HCT116 (cell line): ENCODE measurements around the gene HNRNPA1. TPM values are rescaled to one million over a fixed set of nuclear protein-coding genes. Genes with fewer than 3 reads are reported as not detected.

Source experiments
- ATAC-seq: fragments of 200-7000 bp; cut with Tn5 transposase; 2 replicates; pipeline ENCODE4 v1.9.1; 2020; ENCODE audit warnings: mild to moderate bottlenecking, moderate library complexity
- BruUV-seq: library from RNA; stranded (reverse); fragments of 400-500 nt; replicated peaks from 2 replicates; lab custom pipeline; 2021; lab: Mats Ljungman, UMichigan
- CTCF ChIA-PET: fragments of 300-600 bp; sonication (Branson Sonifier 250); formaldehyde crosslinking; loops from one replicate; lab custom pipeline; 2021; ENCODE audit warnings: antibody characterized with exemption; lab: Charles Lee
- POLR2A ChIA-PET: fragments of 300-600, 350-600 bp; sonication (Branson Sonifier 250); formaldehyde crosslinking; loops from one replicate; lab custom pipeline; 2021; ENCODE audit warnings: antibody characterized with exemption; lab: Charles Lee
- RAD21 ChIA-PET, 2 experiments: fragments of 300-600 bp; sonication (Branson Sonifier 250); formaldehyde crosslinking; loops; one replicate each; lab custom pipeline; 2023; ENCODE audit warnings: low total read pairs in 2 of 2; ENCODE audit not compliant: uncharacterized antibody in 2 of 2, unreplicated experiment in 2 of 2, low non-redundant PET in 1 of 2; lab: Charles Lee
- DNase-seq: peaks from one replicate; pipeline ENCODE4 v3.0.0-alpha.2; 2010; ENCODE audit warnings: low read depth, low spot score
- H2AFZ ChIP-seq: fragments of 200-600 bp; shearing (Covaris generic), sonication (generic); 2 replicates; pipeline ENCODE4 v1.6.1; 2017; ENCODE audit warnings: low read depth, mixed run types, mixed read lengths, antibody characterized with exemption, low read length; ENCODE audit not compliant: poor library complexity, severe bottlenecking
- H3K27ac ChIP-seq: 2 replicates; pipeline ENCODE4 v1.5.1; 2012; ENCODE audit warnings: low read depth, low read length
- H3K27me3 ChIP-seq: fragments of 200-600 bp; sonication (generic); 2 replicates; pipeline ENCODE4 v1.6.1; 2016; ENCODE audit warnings: mixed run types, low read length, mixed read lengths; ENCODE audit not compliant: insufficient read depth
- H3K36me3 ChIP-seq, 2 experiments: fragments of 200-500 bp in 1 of 2; fragments of 200-600 bp in 1 of 2; sonication (Bioruptor generic) in 1 of 2; sonication (generic) in 1 of 2; 2 replicates each; pipeline versions ENCODE4 v1.5.1 to v1.6.1; 2014 to 2016; ENCODE audit warnings: low read length in 2 of 2, inconsistent platforms in 1 of 2, mixed read lengths in 1 of 2, mixed run types in 1 of 2; ENCODE audit not compliant: insufficient read depth in 2 of 2, control insufficient read depth in 1 of 2
- H3K4me1 ChIP-seq, 2 experiments: fragments of 200-600 bp in 1 of 2; sonication (generic) in 1 of 2; 2 replicates each; pipeline versions ENCODE4 v1.5.1 to v1.6.1; 2012 to 2017; ENCODE audit warnings: low read length in 2 of 2, inconsistent platforms in 1 of 2, mild to moderate bottlenecking in 1 of 2, mixed read lengths in 1 of 2, mixed run types in 1 of 2, moderate library complexity in 1 of 2; ENCODE audit not compliant: insufficient read depth in 2 of 2, control insufficient read depth in 1 of 2
- H3K4me2 ChIP-seq: fragments of 200-600 bp; sonication (generic); 2 replicates; pipeline ENCODE4 v1.6.1; 2017; ENCODE audit warnings: mixed run types, low read length, mixed read lengths
- H3K4me3 ChIP-seq, 2 experiments: fragments of 200-600 bp in 1 of 2; sonication (generic) in 1 of 2; replicated peaks in 1 of 2; 2 replicates each; pipeline ENCODE4 v1.5.1; 2011 to 2016; ENCODE audit warnings: low read length in 2 of 2, control low read depth in 1 of 2, low read depth in 1 of 2, mild to moderate bottlenecking in 1 of 2, mixed read lengths in 1 of 2, mixed run types in 1 of 2
- H3K79me2 ChIP-seq: fragments of 200-600 bp; sonication (generic); 2 replicates; pipeline ENCODE4 v1.6.1; 2017; ENCODE audit warnings: mild to moderate bottlenecking, mixed run types, low read length, moderate library complexity, mixed read lengths; ENCODE audit not compliant: insufficient read depth
- H3K9ac ChIP-seq: fragments of 200-600 bp; sonication (generic); 2 replicates; pipeline ENCODE4 v1.6.1; 2016; ENCODE audit warnings: low read length, mixed read lengths
- H3K9me2 ChIP-seq: fragments of 200-600 bp; sonication (generic), shearing (Covaris generic); 2 replicates; pipeline ENCODE4 v1.6.1; 2017; ENCODE audit warnings: mixed run types, mild to moderate bottlenecking, moderate library complexity; ENCODE audit not compliant: insufficient read depth
- H3K9me3 ChIP-seq, 2 experiments: fragments of 200-500 bp in 1 of 2; fragments of 200-600 bp in 1 of 2; sonication (Bioruptor generic) in 1 of 2; sonication (generic) in 1 of 2; 2 replicates each; pipeline ENCODE4 v1.6.1; 2014 to 2017; ENCODE audit warnings: low read length in 2 of 2, mixed read lengths in 2 of 2, inconsistent platforms in 1 of 2, low read depth in 1 of 2, mild to moderate bottlenecking in 1 of 2, mixed run types in 1 of 2, moderate library complexity in 1 of 2; ENCODE audit not compliant: control insufficient read depth in 1 of 2, insufficient read depth in 1 of 2
- H4K20me1 ChIP-seq: fragments of 200-600 bp; sonication (generic), shearing (Covaris generic); 2 replicates; pipeline ENCODE4 v1.6.1; 2017; ENCODE audit warnings: mixed run types, mild to moderate bottlenecking, moderate library complexity; ENCODE audit not compliant: insufficient read depth
- ATF3 ChIP-seq: IDR thresholded peaks from 2 replicates; pipeline ENCODE4 v1.6.1; 2012
- CEBPB ChIP-seq: IDR thresholded peaks from 2 replicates; pipeline ENCODE4 v1.6.1; 2012; ENCODE audit warnings: low read depth
- CTCF ChIP-seq, 3 experiments: fragments of 200-600 bp in 1 of 3; sonication (generic) in 1 of 3; IDR thresholded peaks in 2 of 3; conservative IDR thresholded peaks in 1 of 3; 2 replicates each; pipeline ENCODE4 v1.5.1; 2012 to 2017; ENCODE audit warnings: low read depth in 2 of 3, low read length in 2 of 3, antibody characterized with exemption in 1 of 3, borderline replicate concordance in 1 of 3, control low read depth in 1 of 3, mild to moderate bottlenecking in 1 of 3, mixed read lengths in 1 of 3, mixed run types in 1 of 3, moderate library complexity in 1 of 3; ENCODE audit not compliant: insufficient read depth in 1 of 3
- EGR1 ChIP-seq: IDR thresholded peaks from 2 replicates; pipeline ENCODE4 v1.6.1; 2012; ENCODE audit warnings: low read depth
- ELF1 ChIP-seq: IDR thresholded peaks from 2 replicates; pipeline ENCODE4 v1.6.1; 2012; ENCODE audit warnings: low read depth, borderline replicate concordance
- EZH2 ChIP-seq: fragments of 200-600 bp; sonication (generic); IDR thresholded peaks from 2 replicates; pipeline ENCODE4 v1.6.1; 2017; ENCODE audit warnings: antibody characterized with exemption, mixed run types
- EZH2phosphoT487 ChIP-seq: fragments of 200-600 bp; IDR thresholded peaks from 2 replicates; pipeline ENCODE4 v1.6.1; 2018; ENCODE audit warnings: antibody characterized with exemption, borderline replicate concordance
- FOSL1 ChIP-seq: IDR thresholded peaks from 2 replicates; pipeline ENCODE4 v1.6.1; 2012; ENCODE audit warnings: low read depth
- JUND ChIP-seq: IDR thresholded peaks from 2 replicates; pipeline ENCODE4 v1.6.1; 2012
- POLR2AphosphoS5 ChIP-seq: IDR thresholded peaks from 2 replicates; pipeline ENCODE4 v1.6.1; 2011; ENCODE audit warnings: mild to moderate bottlenecking, low read depth, low read length, moderate library complexity
- RAD21 ChIP-seq: IDR thresholded peaks from 2 replicates; pipeline ENCODE4 v1.6.1; 2012; ENCODE audit warnings: low read depth, mild to moderate bottlenecking
- REST ChIP-seq: IDR thresholded peaks from 2 replicates; pipeline ENCODE4 v1.6.1; 2012; ENCODE audit warnings: low read depth
- SIN3A ChIP-seq: IDR thresholded peaks from 2 replicates; pipeline ENCODE4 v1.6.1; 2012; ENCODE audit warnings: low read depth
- SP1 ChIP-seq: IDR thresholded peaks from 2 replicates; pipeline ENCODE4 v1.6.1; 2012; ENCODE audit warnings: low read depth
- SRF ChIP-seq: IDR thresholded peaks from 2 replicates; pipeline ENCODE4 v1.6.1; 2012; ENCODE audit warnings: low read depth
- TCF7L2 ChIP-seq: IDR thresholded peaks from 2 replicates; pipeline ENCODE4 v1.7.0; 2011; ENCODE audit warnings: borderline replicate concordance, inconsistent platforms; ENCODE audit not compliant: insufficient read depth, insufficient read length; ENCODE audit errors: extremely low read depth
- YY1 ChIP-seq: IDR thresholded peaks from 2 replicates; pipeline ENCODE4 v1.6.1; 2011; ENCODE audit warnings: low read length, low read depth, moderate library complexity, mild to moderate bottlenecking; ENCODE audit not compliant: insufficient replicate concordance; ENCODE audit errors: extremely low read depth
- ZBTB33 ChIP-seq: IDR thresholded peaks from 2 replicates; pipeline ENCODE4 v1.6.1; 2011; ENCODE audit warnings: mild to moderate bottlenecking, low read length, moderate library complexity; ENCODE audit not compliant: insufficient replicate concordance; ENCODE audit errors: extremely low read depth
- ZFX ChIP-seq: fragments of 450-650 bp; IDR thresholded peaks from 2 replicates; pipeline ENCODE4 v1.6.1; 2017
- ZNF274 ChIP-seq: fragments of 200-500 bp; sonication (Bioruptor generic); IDR thresholded peaks from 2 replicates; pipeline ENCODE4 v1.6.1; 2014; ENCODE audit warnings: mild to moderate bottlenecking, low read depth, low read length, inconsistent platforms
- intact Hi-C: fragments of 100-400 bp; cut with micrococcal nuclease; formaldehyde crosslinking; loops from 2 replicates; pipeline ENCODE4 v1.10.0; 2022
- total RNA-seq: library from RNA; stranded (reverse); gene quantifications from one replicate; pipeline ENCODE4 v1.2.1, GENCODE V29; 2021; ENCODE audit not compliant: unreplicated experiment

Gene HNRNPA1
- total RNA-seq, 1 experiment from 2014 or later = 1,878 TPM

DNA sequence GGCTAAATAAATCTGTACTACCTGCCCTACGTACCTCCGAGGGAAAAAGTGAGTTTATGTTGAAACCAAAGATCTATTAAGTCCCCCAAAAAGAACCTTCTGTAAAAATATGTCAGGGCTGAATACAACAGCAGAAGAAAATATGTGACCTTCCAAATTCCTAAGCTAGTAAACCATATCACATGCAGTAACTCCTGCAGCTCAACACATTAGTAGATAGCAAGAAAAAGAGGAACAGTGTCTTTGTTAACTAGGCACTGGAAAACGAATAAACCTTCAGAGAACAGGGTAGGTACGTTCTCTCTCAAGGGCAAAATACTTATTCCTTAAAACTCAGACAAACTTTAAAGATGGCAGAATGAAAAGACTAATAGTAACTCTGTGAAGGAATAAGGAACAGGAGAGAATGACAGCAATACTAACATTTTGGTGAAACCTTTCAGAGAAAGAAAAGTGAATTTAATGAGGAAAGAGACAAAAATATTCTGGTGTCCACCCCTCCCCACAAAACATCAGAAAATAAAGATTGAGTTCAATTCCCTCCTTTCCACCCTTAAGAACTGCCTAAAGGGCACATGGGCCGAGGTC lies 18.6 kb upstream of the HNRNPA1 start:
- intact Hi-C loops = no loop called here
- H3K4me2 ChIP-seq = peak overlapping the region; percentile 53
- 0 out of 4 replicates have a peak, but pooled peaks cover 0 to 7% of the 10 kb centered on the region in 2 experiments for H3K36me3 ChIP-seq
- H3K27me3 ChIP-seq = no peaks in the 10 kb centered on the region
- H3K27ac ChIP-seq = no peak overlapping the region
- H3K9me2 ChIP-seq = no peaks in the 10 kb centered on the region
- peak overlapping the region; percentile 13 for H3K9ac ChIP-seq
- BruUV-seq = no TSS peak
- no peaks in the 10 kb centered on the region for H4K20me1 ChIP-seq
- peaks cover 48 to 53% of the 10 kb centered on the region in 2 experiments for H3K4me1 ChIP-seq
- RAD21 ChIA-PET = interaction anchor here (0.6 to 0.7 kb wide), 2 partner anchors 18 to 239 kb away, joined by 3 to 4 read pairs; partner anchors contain the start of gene CBX5 (in 1 of the 2)
- no peak overlapping the region; a peak in 1 of 4 replicates for H3K4me3 ChIP-seq
- no peaks in the 10 kb centered on the region for H3K9me3 ChIP-seq
- TF ChIP-seq REST (no peak), FOSL1 (no peak), ZNF274 (no peak), CTCF (IDR thresholded peaks at IDR 0.05 in 2 of 3, conservative IDR thresholded peaks at IDR 0.05 in 1 of 3; ENCODE audit: borderline replicate concordance in 1 of 3, insufficient read depth in 1 of 3, low read depth in 2 of 3, low read length in 2 of 3) (no peak), SRF (no peak), YY1 (no peak), ATF3 (no peak), CEBPB (no peak), ELF1 (no peak), ZFX (no peak), EZH2phosphoT487 (no peak), SIN3A (no peak), RAD21 (no peak), SP1 (no peak), POLR2AphosphoS5 (no peak), EZH2 (no peak), TCF7L2 (no peak), EGR1 (no peak), ZBTB33 (no peak), JUND (no peak)
- CTCF ChIA-PET = interaction anchor here (1.4 to 2.0 kb wide), 2 partner anchors 9 to 63 kb away, joined by 3 to 17 read pairs; partner anchors contain the start of gene COPZ1
- no peak for DNase-seq
- POLR2A ChIA-PET = interaction anchor here (1.0 to 2.6 kb wide), 3 partner anchors 11 to 24 kb away, joined by 3 to 17 read pairs (median 4); partner anchors contain the start of genes CBX5 and HNRNPA1
- no peak for ATAC-seq
- no peak overlapping the region for H2AFZ ChIP-seq
- peaks cover 22% of the 10 kb centered on the region for H3K79me2 ChIP-seq
